Right atrium auricular region (tissue), 2 donors: ENCODE data around the gene CDC123. TPM values are rescaled to one million over a fixed set of nuclear protein-coding genes. Genes with fewer than 3 reads are reported as not detected.

Source experiments
- DNase-seq: peaks from one replicate; pipeline ENCODE4 v3.0.0-alpha.2; 2019; ENCODE audit warnings: low spot score
- H3K27ac ChIP-seq, 2 donors: fragments of 200-600 bp; sonication (generic); 1 replicate in 1 of 2; 2 replicates in 1 of 2; pipeline ENCODE4 v1.5.1; 2016 to 2019
- H3K27me3 ChIP-seq, 2 donors: fragments of 200-600 bp; sonication (generic); one replicate each; pipeline versions ENCODE4 v1.5.1 to v1.6.0; 2017 to 2019
- H3K36me3 ChIP-seq: fragments of 200-600 bp; sonication (generic); one replicate; pipeline ENCODE4 v1.5.1; 2016
- H3K4me1 ChIP-seq, 2 donors: fragments of 200-600 bp; sonication (generic); one replicate each; pipeline versions ENCODE4 v1.5.1 to v1.6.0; 2017 to 2019
- H3K4me3 ChIP-seq, 2 donors: fragments of 200-600 bp; sonication (generic); 1 replicate in 1 of 2; 2 replicates in 1 of 2; pipeline ENCODE4 v1.5.1; 2017 to 2019; ENCODE audit warnings: mild to moderate bottlenecking in 1 of 2, moderate library complexity in 1 of 2
- H3K9me3 ChIP-seq, 2 donors: fragments of 200-600 bp; sonication (generic); one replicate each; pipeline ENCODE4 v1.5.1; 2019
- total RNA-seq, 2 donors: library from RNA; depleted of rRNA; stranded (reverse); fragments of >200 nt; gene quantifications; one replicate each; pipeline ENCODE4 v1.1.0, GENCODE V29; 2016
- TF ChIP-seq, protein P1 (sequence below), 2 donors: fragments of 200-600 bp; sonication (generic); IDR thresholded peaks; one replicate each; pipeline ENCODE4 v1.5.1; 2019; ENCODE audit warnings: antibody characterized with exemption in 2 of 2

Gene CDC123
- total RNA-seq, 2 donors from 2014 or later = 49.2 to 57.0 TPM

DNA sequence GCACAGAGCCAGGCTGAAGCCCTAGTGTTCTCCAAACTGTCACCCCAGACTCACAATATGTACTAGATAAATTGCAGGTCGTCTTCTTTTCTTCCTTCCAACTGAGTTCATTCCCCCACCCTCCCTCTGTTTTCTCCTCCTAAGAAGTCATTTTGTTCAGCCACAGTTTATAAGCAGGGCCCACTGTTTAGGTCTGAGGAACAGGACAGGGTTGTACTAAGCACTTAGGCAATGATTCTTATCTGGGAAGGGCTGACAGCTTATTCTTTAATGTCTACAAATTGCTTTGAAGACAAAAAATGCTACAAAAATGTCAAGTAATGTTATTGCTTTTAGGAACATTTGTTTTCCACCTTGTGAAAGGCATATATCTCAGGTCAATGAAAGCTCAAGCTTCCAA is 59.1 kb downstream of the CDC123 start:
- Histone ChIP-seq H3K27ac (no peak overlapping the region), H3K36me3 (peaks cover 13% of the 10 kb centered on the region), H3K9me3 (no peaks in the 10 kb centered on the region), H3K4me3 (no peak overlapping the region), H3K4me1 (no peaks in the 10 kb centered on the region), H3K27me3 (no peaks in the 10 kb centered on the region)
- no peak for DNase-seq
- TF ChIP-seq, protein P1, sequence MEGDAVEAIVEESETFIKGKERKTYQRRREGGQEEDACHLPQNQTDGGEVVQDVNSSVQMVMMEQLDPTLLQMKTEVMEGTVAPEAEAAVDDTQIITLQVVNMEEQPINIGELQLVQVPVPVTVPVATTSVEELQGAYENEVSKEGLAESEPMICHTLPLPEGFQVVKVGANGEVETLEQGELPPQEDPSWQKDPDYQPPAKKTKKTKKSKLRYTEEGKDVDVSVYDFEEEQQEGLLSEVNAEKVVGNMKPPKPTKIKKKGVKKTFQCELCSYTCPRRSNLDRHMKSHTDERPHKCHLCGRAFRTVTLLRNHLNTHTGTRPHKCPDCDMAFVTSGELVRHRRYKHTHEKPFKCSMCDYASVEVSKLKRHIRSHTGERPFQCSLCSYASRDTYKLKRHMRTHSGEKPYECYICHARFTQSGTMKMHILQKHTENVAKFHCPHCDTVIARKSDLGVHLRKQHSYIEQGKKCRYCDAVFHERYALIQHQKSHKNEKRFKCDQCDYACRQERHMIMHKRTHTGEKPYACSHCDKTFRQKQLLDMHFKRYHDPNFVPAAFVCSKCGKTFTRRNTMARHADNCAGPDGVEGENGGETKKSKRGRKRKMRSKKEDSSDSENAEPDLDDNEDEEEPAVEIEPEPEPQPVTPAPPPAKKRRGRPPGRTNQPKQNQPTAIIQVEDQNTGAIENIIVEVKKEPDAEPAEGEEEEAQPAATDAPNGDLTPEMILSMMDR (IDR thresholded peaks at IDR 0.05) = no peak

DNA sequence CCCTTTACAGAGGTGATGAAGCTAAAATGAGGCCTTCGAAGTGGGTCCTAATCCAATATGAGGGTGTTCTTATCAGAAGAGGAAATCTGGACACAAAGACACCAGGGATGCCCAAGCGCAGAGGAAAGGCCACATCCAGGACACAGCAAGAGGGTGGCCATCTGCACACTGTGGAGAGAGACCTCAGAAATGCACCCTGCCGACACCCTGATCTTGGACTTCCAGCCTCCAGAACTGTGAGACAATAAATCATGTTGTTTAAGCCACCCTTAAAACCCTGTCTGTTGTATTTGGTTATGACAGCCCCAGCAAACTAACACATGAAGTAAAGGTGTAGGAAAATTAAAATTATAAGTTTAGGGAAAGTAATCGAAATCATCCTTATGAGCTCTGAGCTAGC is 64.0 kb downstream of the CDC123 start:
- H3K4me3 ChIP-seq = no peak overlapping the region
- H3K4me1 ChIP-seq = peaks cover 0 to 11% of the 10 kb centered on the region in 2 donors
- no peaks in the 10 kb centered on the region for H3K36me3 ChIP-seq
- no peaks in the 10 kb centered on the region for H3K9me3 ChIP-seq
- H3K27me3 ChIP-seq = no peaks in the 10 kb centered on the region
- no peak for DNase-seq
- TF ChIP-seq, protein P1 (IDR thresholded peaks at IDR 0.05) = no peak
- no peak overlapping the region for H3K27ac ChIP-seq

DNA sequence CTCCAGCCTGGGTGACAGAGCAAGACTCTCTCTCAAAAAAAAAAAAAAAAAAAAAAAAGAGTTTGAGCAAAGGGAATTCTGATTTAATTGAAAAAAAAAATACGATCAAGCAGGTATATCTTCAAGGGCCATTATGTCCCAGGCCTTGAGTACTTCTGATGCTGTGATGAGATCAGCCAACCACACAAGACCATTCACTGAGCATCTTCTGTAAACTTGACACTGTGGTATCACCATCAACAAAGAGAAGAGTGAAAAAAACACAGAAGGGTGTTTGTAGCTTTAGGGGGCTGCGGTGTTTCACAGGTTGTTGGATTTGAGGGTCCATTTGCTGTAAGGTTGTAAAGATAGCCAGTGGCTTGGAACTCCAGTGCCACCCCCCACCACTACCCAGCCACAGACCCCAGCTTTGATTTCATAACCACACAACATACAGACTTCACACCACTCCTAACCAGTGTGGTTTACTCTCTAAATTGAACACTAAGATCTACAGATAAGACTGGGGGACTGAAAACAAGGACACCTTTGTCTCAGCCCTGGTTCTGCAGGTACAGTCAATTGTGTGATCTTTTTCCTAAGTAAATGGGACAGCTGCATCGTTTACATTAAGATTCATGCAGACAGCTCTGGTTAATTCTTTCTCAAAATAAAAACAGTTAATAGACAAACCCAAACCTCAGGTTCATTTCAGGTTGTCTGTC is 66.4 kb downstream of the CDC123 start:
- peaks cover 0 to 14% of the 10 kb centered on the region in 2 donors for H3K4me1 ChIP-seq
- no peaks in the 10 kb centered on the region for H3K36me3 ChIP-seq
- no peak for DNase-seq
- TF ChIP-seq, protein P1 (IDR thresholded peaks at IDR 0.05) = no peak
- no peaks in the 10 kb centered on the region for H3K9me3 ChIP-seq
- no peak overlapping the region for H3K4me3 ChIP-seq
- no peak overlapping the region for H3K27ac ChIP-seq
- no peaks in the 10 kb centered on the region for H3K27me3 ChIP-seq

DNA sequence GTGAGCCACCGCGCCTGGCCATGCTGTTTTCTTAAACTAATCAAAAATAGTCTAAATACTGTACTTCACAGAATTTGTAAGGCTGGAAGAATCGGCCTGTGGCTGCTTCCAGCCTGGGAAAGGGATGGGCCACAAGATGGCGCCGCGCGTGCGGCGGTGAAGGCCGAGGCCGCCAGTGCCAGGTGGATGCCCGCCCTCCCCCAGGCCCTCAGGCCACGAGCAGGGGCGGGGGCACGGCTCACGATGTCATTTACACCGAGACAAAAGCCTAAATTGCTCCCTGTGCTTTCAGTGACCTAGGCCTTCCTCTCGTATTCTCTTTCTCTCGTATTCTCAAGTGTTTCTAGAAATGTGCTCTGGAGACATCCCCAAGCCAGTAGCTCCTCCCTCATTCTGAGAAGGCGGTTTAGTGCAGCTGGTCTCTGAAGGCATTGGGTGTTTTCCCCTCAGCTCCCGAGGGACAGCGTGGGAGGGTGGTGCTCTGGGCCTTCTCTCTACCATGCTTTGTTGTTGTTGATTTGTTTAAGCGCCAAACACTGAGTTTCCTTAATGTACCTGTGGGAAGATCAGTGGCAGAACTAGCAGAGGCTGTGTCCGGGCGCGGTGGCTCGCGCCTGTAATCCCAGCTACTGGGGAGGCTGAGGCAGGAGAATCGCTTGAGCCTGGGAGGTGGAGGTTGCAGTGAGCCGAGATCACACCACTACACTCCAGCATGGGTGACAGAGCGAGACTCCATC is 68.4 kb downstream of the CDC123 start:
- Histone ChIP-seq H3K27ac (peak overlapping the region; percentile 63 to 70), H3K36me3 (no peaks in the 10 kb centered on the region), H3K27me3 (no peaks in the 10 kb centered on the region), H3K4me1 (peaks cover 0 to 14% of the 10 kb centered on the region in 2 donors), H3K4me3 (peak overlapping the region; percentile 10 to 41), H3K9me3 (no peaks in the 10 kb centered on the region)
- DNase-seq = peak; percentile 72
- TF ChIP-seq, protein P1 (IDR thresholded peaks at IDR 0.05) = peak; percentile 83 to 95

GRCh38 chr10:12269056-12269455 is 73.1 kb downstream of the CDC123 start:
- TF ChIP-seq, protein P1 (IDR thresholded peaks at IDR 0.05) = no peak
- Histone ChIP-seq H3K4me3 (no peak overlapping the region), H3K4me1 (peaks cover 0 to 17% of the 10 kb centered on the region in 2 donors), H3K36me3 (no peaks in the 10 kb centered on the region), H3K27me3 (no peaks in the 10 kb centered on the region), H3K9me3 (no peaks in the 10 kb centered on the region), H3K27ac (peak overlapping the region in 1 of 2 donors; percentile 42)
- no peak for DNase-seq
